ENCODE results near the gene PIP5K1B.

Gene PIP5K1B

GRCh38 chr9:68870086-68870485 lies 165.0 kb downstream of the PIP5K1B start:
- no peak for FAIRE-seq

DNA sequence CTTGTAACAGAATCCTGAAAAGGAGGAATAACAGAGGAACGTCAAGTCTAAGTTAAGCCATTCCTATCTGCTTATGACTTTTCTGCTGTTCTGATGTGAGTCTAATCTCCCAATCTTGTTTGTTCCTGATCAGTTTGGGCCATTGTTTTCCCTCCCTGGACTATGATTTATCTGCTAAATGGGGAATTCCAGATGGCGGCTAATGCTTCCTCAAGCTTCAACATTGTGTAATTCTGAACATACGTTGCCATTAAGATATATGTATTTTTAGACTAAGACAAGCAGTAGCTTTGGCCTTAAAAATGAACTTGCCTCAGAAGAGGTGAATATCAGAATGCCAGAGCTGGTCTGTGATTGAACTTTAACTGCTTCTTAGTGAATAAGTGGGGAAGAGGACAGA lies 166.2 kb downstream of the PIP5K1B start:
- no peak for FAIRE-seq

DNA sequence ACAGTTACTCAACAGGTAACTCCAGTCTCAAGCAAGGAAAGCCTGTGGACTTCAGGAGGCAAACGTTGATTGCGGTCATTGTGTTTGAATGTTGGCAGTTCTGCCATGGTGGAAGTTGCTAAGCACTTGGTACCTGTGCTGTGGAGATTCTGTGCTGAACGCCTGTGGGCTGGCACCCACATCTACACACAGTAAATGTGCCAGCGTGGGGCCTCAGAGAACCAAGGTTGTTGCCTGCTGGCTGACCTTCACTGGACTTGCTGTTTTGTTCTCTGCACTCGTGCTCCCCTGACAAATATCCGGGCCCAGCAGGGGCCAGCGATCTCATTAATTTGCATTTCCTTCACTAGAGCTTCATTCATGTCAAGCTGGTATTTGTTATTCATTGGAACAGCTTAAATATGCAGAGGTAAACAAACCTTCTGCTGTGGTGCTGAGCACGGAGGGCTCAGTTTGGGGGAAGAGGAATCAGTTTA lies 167.0 kb downstream of the PIP5K1B start:
- FAIRE-seq: no peak

GRCh38 chr9:68873179-68873578 lies 168.1 kb downstream of the PIP5K1B start:
- no peak for FAIRE-seq

DNA sequence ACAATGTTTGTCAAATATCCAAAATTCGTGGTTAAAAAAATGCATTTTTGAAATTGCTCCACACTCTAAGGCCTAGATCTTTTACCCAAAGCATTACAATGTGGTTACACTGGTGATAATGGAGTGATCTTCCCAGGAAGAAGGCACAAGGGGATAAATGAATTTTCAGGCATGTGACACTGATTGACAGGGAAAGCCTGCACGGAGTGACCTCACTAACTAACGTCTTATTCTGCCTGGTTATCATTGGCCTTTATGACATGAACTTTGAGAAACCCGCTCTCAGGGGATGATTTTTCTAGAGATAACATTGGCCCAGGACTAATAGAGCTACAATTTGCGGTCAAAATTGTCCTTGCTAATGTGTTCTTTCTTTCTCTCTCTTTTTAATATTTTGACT lies 171.2 kb downstream of the PIP5K1B start:
- FAIRE-seq: no peak

GRCh38 chr9:68876681-68877080 lies 171.6 kb downstream of the PIP5K1B start:
- no peak for FAIRE-seq

DNA sequence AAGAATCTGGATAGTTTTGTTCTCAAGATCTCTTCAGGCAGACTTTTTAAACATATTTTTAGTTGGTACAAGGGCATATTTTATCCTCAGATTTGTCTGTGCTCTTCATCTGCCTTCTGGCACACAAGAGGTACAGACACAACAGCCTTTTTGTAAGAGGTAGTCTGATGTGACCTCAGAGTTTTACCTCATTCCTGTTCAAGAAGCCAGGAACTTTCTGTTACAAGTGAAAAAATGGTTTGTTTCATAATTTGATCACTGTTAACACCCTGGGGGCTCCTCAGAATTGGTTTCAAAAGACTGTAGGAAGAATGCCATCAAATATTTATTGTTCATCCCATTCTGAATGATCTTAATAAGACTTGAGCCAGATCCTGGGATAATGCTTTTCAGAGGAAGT lies 172.2 kb downstream of the PIP5K1B start:
- no peak for FAIRE-seq

- FAIRE-seq: no peak
Measured at GRCh38 chr9:68878450-68878849, 173.4 kb downstream of the PIP5K1B start.

GRCh38 chr9:68883224-68883623 lies 178.2 kb downstream of the PIP5K1B start:
- no peak for FAIRE-seq

GRCh38 chr9:68887232-68887631 lies 182.2 kb downstream of the PIP5K1B start:
- no peak for FAIRE-seq

DNA sequence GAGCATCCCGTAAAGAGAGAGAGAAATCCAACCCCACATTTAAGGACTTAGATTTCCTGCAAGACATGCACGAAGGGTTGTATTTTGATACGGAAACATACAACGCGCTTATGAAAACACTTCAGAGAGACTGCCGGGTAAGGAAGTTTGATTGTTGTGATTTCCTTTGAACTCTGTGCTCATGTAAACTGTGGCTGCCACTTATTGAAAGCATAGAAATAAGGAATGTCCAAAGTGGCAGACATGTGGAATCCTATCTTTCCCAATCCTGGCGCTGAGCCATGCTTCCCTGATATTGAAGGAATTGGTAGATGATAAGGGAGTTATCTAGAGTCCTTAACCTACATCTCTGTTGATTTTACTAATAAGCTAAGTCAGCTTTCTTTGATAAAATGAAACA lies 189.5 kb downstream of the PIP5K1B start:
- no peak for FAIRE-seq

GRCh38 chr9:68895741-68896478 lies 190.9 kb downstream of the PIP5K1B start:
- FAIRE-seq: no peak

GRCh38 chr9:68896486-68896885 lies 191.4 kb downstream of the PIP5K1B start:
- FAIRE-seq: no peak

DNA sequence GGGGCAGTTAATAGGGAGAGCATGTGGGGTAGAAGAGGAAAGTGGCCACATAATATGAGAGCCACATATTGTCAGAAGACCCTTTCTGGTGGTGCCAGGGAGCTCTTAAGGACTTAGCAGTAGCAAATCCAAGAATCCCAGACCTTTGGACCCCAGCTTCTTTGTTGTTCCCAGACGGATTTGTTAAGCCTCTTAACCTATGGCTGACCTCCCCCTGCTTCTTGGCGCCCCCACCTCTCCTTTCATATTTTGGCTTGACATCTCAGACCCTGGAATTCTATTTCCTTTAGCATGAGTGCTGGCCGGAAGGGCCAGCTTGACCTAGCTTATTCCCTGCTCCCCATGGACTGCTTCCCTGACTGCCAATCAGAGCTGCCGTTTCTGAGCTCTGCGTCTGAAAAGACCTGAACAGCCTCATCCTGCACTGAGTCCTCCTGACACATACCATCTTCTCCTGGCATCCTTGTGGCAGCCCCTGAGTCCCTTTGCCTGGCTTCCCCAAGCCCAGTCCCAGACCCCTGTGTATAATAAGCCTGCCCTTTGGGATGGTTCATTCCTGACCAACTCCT lies 192.6 kb downstream of the PIP5K1B start:
- FAIRE-seq: no peak

DNA sequence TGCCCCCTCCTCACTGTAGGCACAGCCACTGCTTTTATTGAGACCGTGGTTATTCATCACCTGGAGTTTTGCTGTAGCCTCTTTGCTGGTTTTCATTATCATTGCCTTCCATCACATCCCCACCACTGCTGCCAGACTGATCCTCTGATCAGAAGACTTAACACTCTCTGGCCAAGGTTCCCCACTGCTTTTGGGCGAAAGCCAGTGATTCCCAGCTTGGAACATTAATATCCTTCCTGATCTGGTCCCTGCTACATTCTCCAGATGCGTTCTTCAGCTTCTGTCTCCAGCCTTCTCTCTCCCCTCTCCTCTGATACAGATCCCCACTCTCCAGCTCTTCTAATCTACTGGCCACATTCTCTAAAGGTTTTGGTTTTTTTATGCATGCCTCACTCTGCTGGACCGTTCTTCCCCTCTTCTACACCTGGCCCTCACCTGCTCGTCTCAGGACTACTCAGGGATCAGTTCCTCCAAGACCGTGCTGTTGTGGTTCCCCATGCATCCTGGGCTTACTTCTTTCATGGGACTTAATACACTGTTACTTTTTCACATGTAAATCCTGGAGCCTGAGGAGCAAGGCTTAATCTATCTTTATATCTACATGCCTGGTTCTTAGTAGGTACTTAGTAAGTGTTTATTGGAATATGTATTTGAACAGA lies 193.9 kb downstream of the PIP5K1B start:
- FAIRE-seq: no peak

DNA sequence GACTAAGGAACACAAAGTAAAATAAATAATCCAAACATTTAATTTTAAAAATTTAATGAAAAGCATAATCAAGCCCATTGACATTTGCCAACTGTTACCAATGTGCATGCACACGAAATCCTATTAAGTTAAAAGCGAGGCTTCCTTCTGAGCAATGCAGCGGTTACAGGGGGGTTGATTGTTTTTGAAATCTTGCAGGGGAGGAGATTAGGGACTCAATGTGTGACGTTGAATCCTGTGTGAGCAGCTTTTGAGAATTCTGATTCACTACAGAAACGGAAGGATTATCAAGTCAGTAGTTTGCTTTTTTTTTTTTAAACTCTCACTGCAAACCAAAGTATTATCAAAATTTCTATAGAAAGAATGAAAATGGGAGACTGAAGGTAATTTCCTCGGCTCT lies 199.4 kb downstream of the PIP5K1B start:
- no peak for FAIRE-seq

DNA sequence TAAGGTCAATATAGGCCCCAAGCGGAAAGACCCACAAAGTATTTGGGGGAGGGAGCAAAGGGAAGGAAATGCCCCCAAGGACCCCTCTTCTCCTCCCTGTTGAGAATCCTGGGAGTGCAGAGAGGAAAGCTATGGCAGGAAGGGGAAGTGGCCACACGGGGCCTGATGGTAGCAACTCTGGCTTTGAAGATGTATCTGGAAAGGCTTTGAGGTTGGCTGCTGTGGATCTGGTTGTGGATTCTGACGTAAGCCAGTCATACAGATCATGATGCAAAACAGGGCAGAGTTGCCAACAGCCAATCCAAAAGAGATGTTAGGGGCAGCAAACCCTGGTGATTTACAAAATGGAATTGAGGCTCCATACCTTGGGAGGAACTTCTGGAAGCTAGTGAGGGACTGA lies 200.1 kb downstream of the PIP5K1B start:
- no peak for FAIRE-seq

DNA sequence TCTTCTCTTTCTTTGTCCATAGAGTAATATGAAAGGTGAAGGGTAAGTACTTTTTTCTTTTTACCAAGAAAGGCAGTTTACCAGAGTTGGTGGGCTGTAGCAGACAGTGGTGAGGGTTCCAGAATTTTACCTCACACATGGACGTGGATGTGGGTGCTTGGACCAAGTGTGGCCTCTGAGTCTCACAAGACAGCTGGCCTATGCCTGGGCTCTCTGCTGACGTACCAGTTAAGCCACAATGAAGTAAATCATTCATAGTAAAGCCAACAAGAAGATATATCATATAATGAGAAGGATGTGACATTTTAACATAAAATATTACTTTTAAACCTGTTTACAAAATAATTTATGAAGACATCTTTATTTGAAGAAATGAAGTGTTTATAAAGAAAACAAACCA lies 202.9 kb downstream of the PIP5K1B start:
- no peak for FAIRE-seq

GRCh38 chr9:68912561-68912960 lies 207.5 kb downstream of the PIP5K1B start:
- no peak for FAIRE-seq

DNA sequence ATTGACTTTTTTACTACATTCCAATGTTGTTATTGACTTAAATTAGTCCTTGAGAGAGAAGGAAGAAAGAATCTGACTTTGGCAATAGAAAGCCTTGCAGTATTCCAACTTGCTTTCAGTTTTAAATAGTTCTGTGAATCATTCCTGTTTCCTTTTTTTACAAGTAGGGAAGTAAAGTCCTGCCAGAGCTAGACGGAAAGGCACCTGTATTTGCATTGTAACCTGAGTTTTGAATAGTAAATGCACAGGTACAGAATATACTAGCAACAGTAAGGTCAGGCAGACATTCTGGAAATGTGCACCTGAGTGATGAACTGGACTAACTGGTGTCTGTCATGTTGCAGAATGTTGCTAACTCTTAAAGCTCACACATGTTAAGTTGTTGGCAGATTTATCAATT lies 208.0 kb downstream of the PIP5K1B start:
- FAIRE-seq: no peak

GRCh38 chr9:68914751-68915150 lies 209.7 kb downstream of the PIP5K1B start:
- FAIRE-seq: no peak

- FAIRE-seq: no peak
Measured at GRCh38 chr9:68919661-68920060, 214.6 kb downstream of the PIP5K1B start.

- no peak for FAIRE-seq
Measured at GRCh38 chr9:68920921-68921320, 215.9 kb downstream of the PIP5K1B start.

DNA sequence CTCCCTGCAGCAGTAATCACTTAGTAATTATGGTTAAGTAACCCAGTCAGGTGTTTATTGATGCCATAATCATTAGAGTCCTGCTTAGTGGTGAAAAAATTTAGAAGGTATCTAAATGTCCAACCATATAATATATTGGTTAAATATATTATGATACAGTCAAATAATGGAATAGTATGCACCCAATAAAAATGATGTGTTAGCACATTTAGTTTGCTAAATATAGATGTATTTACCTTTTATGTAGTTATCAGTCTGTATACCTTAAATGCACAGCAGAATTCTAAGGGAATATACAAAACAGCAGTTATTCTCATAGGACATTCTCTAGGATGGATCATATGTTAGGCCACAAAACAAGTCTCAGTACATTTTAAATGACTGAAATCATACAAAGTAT lies 218.4 kb downstream of the PIP5K1B start:
- FAIRE-seq: no peak
